Lung (tissue), 12 donors: Measurements from ENCODE around the gene CYB561A3. TPM values are rescaled to one million over a fixed set of nuclear protein-coding genes. Genes with fewer than 3 reads are reported as not detected.

Source experiments
- ATAC-seq: fragments of 200-7000 bp; cut with Tn5 transposase; one replicate; pipeline ENCODE4 v1.9.1; 2020; ENCODE audit warnings: moderate number of reproducible peaks; ENCODE audit not compliant: insufficient read depth, low FRiP score
- DNase-seq, 3 donors: peaks; one replicate each; pipeline ENCODE4 v3.0.0-alpha.2; 2013 to 2017
- H3K27ac ChIP-seq, 2 donors: one replicate each; pipeline ENCODE4 v1.5.1; 2013; ENCODE audit warnings: mild to moderate bottlenecking in 2 of 2, moderate library complexity in 2 of 2, control low read depth in 1 of 2, inconsistent platforms in 1 of 2, low read depth in 1 of 2, low read length in 1 of 2
- H3K27me3 ChIP-seq, 3 donors: one replicate each; pipeline ENCODE4 v1.5.1; 2013; ENCODE audit warnings: low read length in 2 of 3; ENCODE audit not compliant: control insufficient read depth in 3 of 3, insufficient read depth in 3 of 3
- H3K36me3 ChIP-seq, 4 donors: one replicate each; pipeline ENCODE4 v1.5.1; 2013; ENCODE audit warnings: low read length in 4 of 4, mild to moderate bottlenecking in 1 of 4, moderate library complexity in 1 of 4; ENCODE audit not compliant: control insufficient read depth in 4 of 4, insufficient read depth in 4 of 4
- H3K4me1 ChIP-seq, 5 donors: one replicate each; pipeline ENCODE4 v1.5.1; 2013; ENCODE audit warnings: low read length in 5 of 5, mild to moderate bottlenecking in 2 of 5, moderate library complexity in 1 of 5; ENCODE audit not compliant: control insufficient read depth in 5 of 5, insufficient read depth in 5 of 5
- H3K4me3 ChIP-seq: one replicate; pipeline ENCODE4 v1.5.1; 2013; ENCODE audit warnings: mild to moderate bottlenecking, control low read depth, moderate library complexity
- H3K9ac ChIP-seq, 2 donors: one replicate each; pipeline ENCODE4 v1.5.1; 2013; ENCODE audit warnings: low read length in 2 of 2, control low read depth in 1 of 2; ENCODE audit not compliant: insufficient read depth in 1 of 2
- H3K9me3 ChIP-seq, 4 donors: one replicate each; pipeline ENCODE4 v1.5.1; 2013; ENCODE audit warnings: low read length in 3 of 4, mild to moderate bottlenecking in 1 of 4, moderate library complexity in 1 of 4; ENCODE audit not compliant: control insufficient read depth in 4 of 4, insufficient read depth in 3 of 4
- CTCF ChIP-seq: IDR thresholded peaks from 2 replicates; pipeline ENCODE4 v1.5.1; 2012; ENCODE audit warnings: mild to moderate bottlenecking; ENCODE audit errors: control extremely low read depth, extremely low read depth
- WGBS, 2 donors: extraction: QIAGEN DNeasy Blood & Tissue Kit; methylation state at CpG; one replicate each; pipeline ENCODE4 v1.1.7; 2013; 5-methylcytosine and 5-hydroxymethylcytosine counted together
- polyA plus RNA-seq, 2 donors: library from polyadenylated mRNA; stranded (reverse); fragments of 200-250 nt; gene quantifications; one replicate each; pipeline ENCODE4 v1.2.1, GENCODE V29; 2013
- total RNA-seq, 2 donors: library from RNA; depleted of rRNA in 1 of 2; stranded (reverse); fragments of >200 nt in 1 of 2; gene quantifications; one replicate each; pipeline ENCODE4 v1.2.1, GENCODE V29; 2014 to 2021
- donor health status: control.
- donor health status: control.
- donor health status: Bipolar disorder and iron deficiency.
- donor health status: healthy.
- donor health status: DM: yes; HTN: yes; CAD: no.

The CYB561A3 gene
- total and polyA plus RNA-seq, 4 donors, result 20.8 to 51.3 (median 36.4) TPM

GRCh38 chr11:61310749-61311148, 50.9 kb downstream of the CYB561A3 start:
- Histone ChIP-seq H3K36me3 (peaks cover 61 to 86% (median 76%) of the 10 kb centered on the region in 4 donors), H3K4me3 (no peak overlapping the region)
- ATAC-seq, result no peak

DNA sequence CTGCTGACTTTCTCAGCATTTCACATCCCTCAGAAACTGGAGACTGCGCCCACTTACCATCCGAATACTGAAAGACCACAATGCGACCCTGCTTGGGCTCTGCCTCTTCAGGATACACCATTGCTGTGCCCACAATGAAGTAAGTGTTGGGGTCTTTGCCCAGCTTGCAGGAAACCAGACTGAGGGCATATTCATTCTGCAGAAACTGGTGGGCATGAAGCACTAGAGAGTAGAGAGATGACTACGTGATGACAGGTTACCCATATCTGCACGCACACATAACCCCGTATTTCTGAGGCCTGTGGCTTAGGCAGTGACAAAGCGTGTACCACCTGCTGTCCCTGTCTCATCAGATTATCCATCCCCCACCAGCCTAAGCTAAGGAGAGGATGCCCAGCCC, 51.9 kb downstream of the CYB561A3 start:
- no peaks in the 10 kb centered on the region for H3K9me3 ChIP-seq
- no peak overlapping the region for H3K9ac ChIP-seq
- H3K4me1 ChIP-seq, result no peaks in the 10 kb centered on the region
- no peak overlapping the region for H3K27ac ChIP-seq
- no peak for DNase-seq
- WGBS, 2 donors, result 93 to 99% methylated on average over 7 of the region's 7 CpGs
- no peak for ATAC-seq
- no peaks in the 10 kb centered on the region for H3K27me3 ChIP-seq
- peaks cover 63 to 84% (median 77%) of the 10 kb centered on the region in 4 donors for H3K36me3 ChIP-seq
- no peak for TF ChIP-seq CTCF
- no peak overlapping the region for H3K4me3 ChIP-seq

More at GRCh38 chr11:61310749-61311148, 50.9 kb downstream of the CYB561A3 start:
- H3K4me1 ChIP-seq, result no peaks in the 10 kb centered on the region
- H3K9ac ChIP-seq, result no peak overlapping the region
- 95% methylated on average over 8 of the region's 8 CpGs for WGBS, 2 donors
- no peak for DNase-seq
- no peak for TF ChIP-seq CTCF
- no peaks in the 10 kb centered on the region for H3K27me3 ChIP-seq
- H3K27ac ChIP-seq, result no peak overlapping the region
- H3K9me3 ChIP-seq, result no peaks in the 10 kb centered on the region

DNA sequence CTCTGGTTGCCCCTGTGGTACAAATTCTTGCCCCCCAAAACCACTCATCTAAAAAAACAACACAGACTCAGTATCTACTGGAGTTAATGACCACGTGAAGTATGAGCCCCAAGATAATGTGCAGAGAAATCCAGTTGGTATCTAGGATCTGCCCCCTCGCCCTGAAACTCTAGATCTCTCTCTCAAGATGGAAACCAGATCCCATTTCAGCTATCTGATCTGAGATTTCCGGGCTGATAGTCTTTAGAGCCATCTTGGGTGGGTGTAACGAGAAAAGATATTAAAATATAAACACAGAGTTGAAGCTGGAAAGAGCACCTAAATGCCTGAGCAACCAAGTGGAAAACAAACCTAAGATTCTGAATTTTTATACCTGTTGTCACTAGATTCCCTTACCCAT, 52.5 kb downstream of the CYB561A3 start:
- Histone ChIP-seq H3K36me3 (peaks cover 58 to 81% (median 73%) of the 10 kb centered on the region in 4 donors), H3K27me3 (no peaks in the 10 kb centered on the region), H3K4me3 (no peak overlapping the region), H3K4me1 (no peaks in the 10 kb centered on the region), H3K9me3 (no peaks in the 10 kb centered on the region), H3K27ac (no peak overlapping the region), H3K9ac (no peak overlapping the region)
- no peak for TF ChIP-seq CTCF
- ATAC-seq, result no peak
- WGBS, 2 donors, result 91 to 97% methylated on average over 4 of the region's 4 CpGs
- DNase-seq, result no peak

DNA sequence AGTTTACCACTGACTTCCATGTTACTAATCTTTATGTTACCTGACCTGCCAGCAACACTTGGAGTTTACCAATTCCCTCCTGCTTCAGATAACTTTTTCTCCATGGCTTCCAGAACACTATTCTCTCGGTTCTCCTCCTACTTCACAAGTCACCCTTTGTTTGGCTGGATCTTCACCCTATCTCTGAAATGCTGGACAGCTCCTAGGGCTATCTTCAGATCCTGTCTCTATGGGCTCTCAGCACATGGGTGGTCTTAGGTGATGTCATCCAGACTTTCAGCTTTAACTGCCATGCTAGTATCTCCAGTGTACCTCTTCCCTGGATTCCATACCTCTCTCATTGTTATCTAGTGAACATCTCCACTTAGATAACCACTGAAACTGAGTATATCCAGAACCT, 54.3 kb downstream of the CYB561A3 start:
- Histone ChIP-seq H3K4me3 (no peak overlapping the region), H3K9me3 (no peaks in the 10 kb centered on the region), H3K27me3 (no peaks in the 10 kb centered on the region), H3K36me3 (peaks cover 69 to 79% (median 75%) of the 10 kb centered on the region in 4 donors), H3K9ac (no peak overlapping the region), H3K4me1 (no peaks in the 10 kb centered on the region), H3K27ac (no peak overlapping the region)
- no peak for TF ChIP-seq CTCF
- 81 to 93% methylated on average over 1 of the region's 1 CpG for WGBS, 2 donors
- DNase-seq (no peak), ATAC-seq (no peak)
